Lower lobe of right lung (tissue), 2 donors: ENCODE results near the gene CAMK1. TPM values are rescaled to one million over a fixed set of nuclear protein-coding genes. Genes with fewer than 3 reads are reported as not detected.

ENCODE experiments used
- ATAC-seq, 2 donors: fragments of 200-7000 bp; cut with Tn5 transposase; one replicate each; pipeline ENCODE4 v1.9.1; 2020 to 2022; ENCODE audit warnings: mild to moderate bottlenecking in 2 of 2, moderate library complexity in 2 of 2
- DNase-seq: peaks from one replicate; pipeline ENCODE4 v3.0.0-alpha.2; 2020
- H3K27ac ChIP-seq: fragments of 200-600 bp; one replicate; pipeline ENCODE4 v1.8.0; 2022
- H3K27me3 ChIP-seq: fragments of 200-600 bp; one replicate; pipeline ENCODE4 v1.8.0; 2022; ENCODE audit warnings: low read depth
- H3K36me3 ChIP-seq: fragments of 200-600 bp; one replicate; pipeline ENCODE4 v1.8.0; 2022; ENCODE audit warnings: mild to moderate bottlenecking
- H3K4me1 ChIP-seq: fragments of 200-600 bp; one replicate; pipeline ENCODE4 v1.8.0; 2022
- H3K4me3 ChIP-seq: fragments of 200-600 bp; one replicate; pipeline ENCODE4 v1.8.0; 2022; ENCODE audit warnings: mild to moderate bottlenecking
- H3K9me3 ChIP-seq: fragments of 200-600 bp; one replicate; pipeline ENCODE4 v1.8.0; 2022
- CTCF ChIP-seq: fragments of 200-600 bp; IDR thresholded peaks from one replicate; pipeline ENCODE4 v1.8.0; 2022; ENCODE audit warnings: antibody characterized with exemption, mild to moderate bottlenecking
- intact Hi-C: fragments of 100-400 bp; cut with DNase I; formaldehyde crosslinking; loops from one replicate; pipeline ENCODE4 v1.11.0; 2022
- total RNA-seq: library from RNA; stranded (reverse); fragmentation: NEBNext Ultra II Directional; extraction: Animal tissue kit (Norgen Biotek cat#: 25700); gene quantifications from one replicate; pipeline ENCODE4 v1.2.1, GENCODE V29; 2021
- donor health status: DM: no; HTN: yes; CAD: no; lungs with severe emphysema.

Gene CAMK1
- total RNA-seq, 1 donor from 2014 or later: 30.8 TPM

DNA sequence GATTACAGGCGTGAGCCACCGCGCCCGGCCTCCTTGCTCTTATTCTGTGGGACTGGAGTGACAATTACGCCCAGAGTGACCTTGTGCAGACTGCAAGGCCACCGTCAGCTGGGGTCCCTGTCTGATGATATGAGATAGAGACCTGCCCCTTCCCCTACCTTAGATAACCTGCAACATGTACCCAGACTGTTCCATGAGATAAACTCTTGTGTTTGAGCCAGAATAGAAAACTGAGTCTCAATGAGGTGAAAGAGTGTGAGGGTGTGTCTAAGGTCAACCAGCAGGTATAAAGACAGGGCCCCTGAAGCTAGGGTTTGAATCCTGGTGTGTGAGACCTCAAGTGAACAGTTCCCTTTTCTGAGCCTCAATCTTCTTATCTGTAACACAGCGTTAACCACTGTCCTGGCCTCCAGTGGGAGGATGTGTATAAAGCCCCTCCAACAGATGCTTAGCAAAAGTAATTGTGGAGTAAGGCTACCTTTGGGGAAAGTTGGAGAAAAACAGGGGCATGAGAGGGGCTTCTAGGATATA is 16.5 kb upstream of the CAMK1 start:
- Histone ChIP-seq H3K36me3 (peaks cover 95% of the 10 kb centered on the region), H3K27ac (no peak overlapping the region), H3K9me3 (no peaks in the 10 kb centered on the region), H3K27me3 (no peaks in the 10 kb centered on the region), H3K4me3 (no peak overlapping the region), H3K4me1 (peaks cover 7% of the 10 kb centered on the region)
- no peak for TF ChIP-seq CTCF
- intact Hi-C loops: no loop called here
- ATAC-seq: no peak
- DNase-seq: no peak

- no peak overlapping the region for H3K4me3 ChIP-seq
- no peaks in the 10 kb centered on the region for H3K9me3 ChIP-seq
- no peaks in the 10 kb centered on the region for H3K27me3 ChIP-seq
- peaks cover 96% of the 10 kb centered on the region for H3K36me3 ChIP-seq
- peaks cover 3% of the 10 kb centered on the region for H3K4me1 ChIP-seq
- H3K27ac ChIP-seq: no peak overlapping the region
- intact Hi-C loops: no loop called here
- no peak for TF ChIP-seq CTCF
- DNase-seq (no peak), ATAC-seq (no peak)
These were observed 15.9 kb upstream of the CAMK1 start for GRCh38 chr3:9785602-9786001.

DNA sequence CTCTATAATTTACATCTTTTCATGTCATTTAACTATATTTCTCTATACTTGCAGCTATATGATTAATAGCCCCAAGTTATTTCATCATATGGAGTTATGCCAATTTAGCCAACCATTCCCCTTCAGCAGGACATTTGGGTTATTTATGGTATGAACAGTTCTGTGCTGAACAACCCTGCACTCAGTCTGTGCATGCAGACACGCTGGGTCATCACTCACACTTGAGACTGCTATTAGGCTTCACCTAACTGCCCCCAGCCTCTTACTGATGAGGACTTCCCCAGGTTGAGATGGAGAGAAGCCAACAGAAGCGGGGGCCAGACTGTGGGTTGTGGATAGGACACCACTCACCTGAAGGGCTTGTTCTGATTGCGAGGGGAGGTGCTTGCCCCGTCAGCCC is 15.2 kb upstream of the CAMK1 start:
- DNase-seq (no peak), ATAC-seq (no peak)
- peaks cover 10% of the 10 kb centered on the region for H3K4me1 ChIP-seq
- no peak overlapping the region for H3K4me3 ChIP-seq
- peaks cover 96% of the 10 kb centered on the region for H3K36me3 ChIP-seq
- H3K9me3 ChIP-seq: no peaks in the 10 kb centered on the region
- H3K27me3 ChIP-seq: no peaks in the 10 kb centered on the region
- H3K27ac ChIP-seq: no peak overlapping the region
- TF ChIP-seq CTCF: no peak
- intact Hi-C loops: no loop called here

DNA sequence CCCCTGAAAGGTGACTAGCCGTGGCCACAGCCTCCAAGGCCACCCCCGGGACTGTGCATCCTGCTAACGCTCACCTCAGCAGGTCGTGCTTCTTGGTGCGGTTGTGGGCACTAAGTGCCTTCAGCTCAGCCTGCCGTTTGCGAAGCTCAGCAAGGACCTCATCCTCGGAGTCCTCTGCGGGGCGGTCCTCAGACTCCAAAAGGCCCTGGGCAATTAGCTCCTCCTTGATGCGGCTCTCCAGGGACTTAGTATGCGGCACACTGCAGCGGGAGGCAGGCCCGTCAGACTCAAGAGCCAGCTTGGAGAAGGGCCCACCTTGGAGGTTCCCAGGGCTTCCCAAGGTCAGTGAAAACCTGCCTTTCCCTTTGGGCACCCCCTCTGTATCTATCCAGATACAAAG is 14.2 kb upstream of the CAMK1 start:
- Histone ChIP-seq H3K9me3 (no peaks in the 10 kb centered on the region), H3K27me3 (no peaks in the 10 kb centered on the region), H3K27ac (no peak overlapping the region), H3K4me3 (no peak overlapping the region), H3K36me3 (peaks cover 90% of the 10 kb centered on the region), H3K4me1 (peaks cover 14% of the 10 kb centered on the region)
- ATAC-seq: no peak
- no peak for DNase-seq
- TF ChIP-seq CTCF: no peak
- intact Hi-C loops: no loop called here

DNA sequence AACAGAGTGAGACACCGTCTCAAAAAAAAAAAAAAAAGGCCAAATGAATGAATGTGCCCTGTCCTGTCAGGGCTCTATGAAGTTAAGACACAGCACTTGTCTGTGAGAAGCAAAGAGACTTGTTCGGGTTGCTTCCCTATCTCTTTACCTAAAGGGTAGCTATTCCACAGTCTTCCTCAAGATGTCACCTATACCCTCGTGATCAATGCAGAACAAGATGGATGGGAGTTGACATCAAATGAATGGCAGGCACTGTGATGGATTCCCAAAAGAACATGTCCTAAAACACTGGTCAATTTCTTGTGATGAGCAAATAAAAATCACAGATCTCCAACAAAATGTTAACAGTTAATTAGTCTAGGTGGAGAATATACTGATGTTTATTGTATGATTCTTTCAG is 13.0 kb upstream of the CAMK1 start:
- peaks cover 78% of the 10 kb centered on the region for H3K36me3 ChIP-seq
- no peak for ATAC-seq

More for the DNA sequence above, 13.0 kb upstream of the CAMK1 start:
- intact Hi-C loops: no loop called here
- no peak for DNase-seq
- H3K9me3 ChIP-seq: no peaks in the 10 kb centered on the region
- no peaks in the 10 kb centered on the region for H3K27me3 ChIP-seq
- H3K4me3 ChIP-seq: no peak overlapping the region
- peaks cover 24% of the 10 kb centered on the region for H3K4me1 ChIP-seq
- H3K27ac ChIP-seq: no peak overlapping the region
- TF ChIP-seq CTCF: no peak
